ENCODE results near the gene SLC22A8. TPM values are rescaled to one million over a fixed set of nuclear protein-coding genes. Genes with fewer than 3 reads are reported as not detected.

SLC22A8 gene
- total RNA-seq, 1 donor from 2014 or later: not detected

GRCh38 chr11:63032457-63032856, 16.8 kb upstream of the SLC22A8 start:
- no peak overlapping the region for H3K4me2 ChIP-seq
- Mint-ChIP-seq H3K9me3 (peaks cover 9% of the 10 kb centered on the region), H3K4me3 (no peak overlapping the region), H3K36me3 (no peaks in the 10 kb centered on the region), H3K27me3 (ENCODE audit: insufficient read depth, low read depth) (peaks cover 3% of the 10 kb centered on the region), H3K27ac (no peak overlapping the region), H3K4me1 (peaks cover 11% of the 10 kb centered on the region)
- no peaks in the 10 kb centered on the region for H3K4me1 ChIP-seq
- DNase-seq (ENCODE audit: low spot score): no peak
- H3F3A ChIP-seq (ENCODE audit: low read depth): no peaks in the 10 kb centered on the region
- no peak overlapping the region for H3K9ac ChIP-seq
- no peaks in the 10 kb centered on the region for H3K27me3 ChIP-seq
- H3K27ac ChIP-seq: no peak overlapping the region
- no peak overlapping the region for H3K4me3 ChIP-seq
- H3K9me3 ChIP-seq (ENCODE audit: low read depth): no peaks in the 10 kb centered on the region
- no peaks in the 10 kb centered on the region for H4K20me1 ChIP-seq (ENCODE audit: low read depth)
- TF ChIP-seq EZH2phosphoT487 (IDR thresholded peaks at IDR 0.05) (no peak), EZH2 (IDR thresholded peaks at IDR 0.05) (no peak), CTCF (IDR thresholded peaks at IDR 0.05) (no peak)
- H2AFZ ChIP-seq (replicated peaks): no peak overlapping the region
- H3K36me3 ChIP-seq: no peaks in the 10 kb centered on the region
- no peaks in the 10 kb centered on the region for H3K79me2 ChIP-seq (ENCODE audit: low read depth)

- Histone ChIP-seq H2AFZ (replicated peaks) (peak overlapping the region; percentile 90), H3K9me3 (ENCODE audit: low read depth) (no peaks in the 10 kb centered on the region), H3K4me3 (no peak overlapping the region), H3F3A (ENCODE audit: low read depth) (no peaks in the 10 kb centered on the region), H3K4me2 (peak overlapping the region; percentile 28), H3K27me3 (peaks cover 9% of the 10 kb centered on the region), H3K36me3 (no peaks in the 10 kb centered on the region), H3K79me2 (ENCODE audit: low read depth) (no peaks in the 10 kb centered on the region), H3K4me1 (peaks cover 7% of the 10 kb centered on the region), H4K20me1 (ENCODE audit: low read depth) (no peaks in the 10 kb centered on the region), H3K27ac (no peak overlapping the region), H3K9ac (no peak overlapping the region)
- Mint-ChIP-seq H3K27me3 (ENCODE audit: insufficient read depth, low read depth) (peaks cover 4% of the 10 kb centered on the region), H3K36me3 (no peaks in the 10 kb centered on the region), H3K4me3 (peak overlapping the region; percentile 25), H3K4me1 (peaks cover 16% of the 10 kb centered on the region), H3K27ac (no peak overlapping the region), H3K9me3 (peaks cover 5% of the 10 kb centered on the region)
- TF ChIP-seq EZH2phosphoT487 (IDR thresholded peaks at IDR 0.05): no peak
- peak; percentile 100 for TF ChIP-seq CTCF (IDR thresholded peaks at IDR 0.05)
- no peak for TF ChIP-seq EZH2 (IDR thresholded peaks at IDR 0.05)
- DNase-seq (ENCODE audit: low spot score): peak; percentile 89
Measured at GRCh38 chr11:63023841-63024648, 8.4 kb upstream of the SLC22A8 start.

GRCh38 chr11:63023222-63023814, 7.7 kb upstream of the SLC22A8 start:
- H3K27me3 Mint-ChIP-seq (ENCODE audit: insufficient read depth, low read depth): peaks cover 4% of the 10 kb centered on the region
- peaks cover 9% of the 10 kb centered on the region for H3K27me3 ChIP-seq
- H3K9me3 Mint-ChIP-seq: peaks cover 5% of the 10 kb centered on the region
- peaks cover 18% of the 10 kb centered on the region for H3K4me1 Mint-ChIP-seq
- no peak overlapping the region for H3K27ac ChIP-seq
- H2AFZ ChIP-seq (replicated peaks): peak overlapping the region; percentile 90
- peaks cover 7% of the 10 kb centered on the region for H3K4me1 ChIP-seq
- no peaks in the 10 kb centered on the region for H3K79me2 ChIP-seq (ENCODE audit: low read depth)
- no peak overlapping the region for H3K4me3 Mint-ChIP-seq
- H3K9ac ChIP-seq: no peak overlapping the region
- H3K36me3 Mint-ChIP-seq: no peaks in the 10 kb centered on the region
- TF ChIP-seq CTCF (IDR thresholded peaks at IDR 0.05) (no peak), EZH2 (IDR thresholded peaks at IDR 0.05) (no peak), EZH2phosphoT487 (IDR thresholded peaks at IDR 0.05) (no peak)
- no peak overlapping the region for H3K4me3 ChIP-seq
- no peak for DNase-seq (ENCODE audit: low spot score)
- H4K20me1 ChIP-seq (ENCODE audit: low read depth): no peaks in the 10 kb centered on the region
- H3K9me3 ChIP-seq (ENCODE audit: low read depth): no peaks in the 10 kb centered on the region
- no peak overlapping the region for H3K27ac Mint-ChIP-seq
- H3K4me2 ChIP-seq: peak overlapping the region; percentile 28
- H3K36me3 ChIP-seq: no peaks in the 10 kb centered on the region
- no peaks in the 10 kb centered on the region for H3F3A ChIP-seq (ENCODE audit: low read depth)

Data from neural progenitor cell (in vitro differentiated cells).